22Rv1 (cell line): Measurements from ENCODE around the gene CFAP74.

Experiments used
- ZFX ChIP-seq: fragments of 450-650 bp; IDR thresholded peaks from 2 replicates; pipeline ENCODE4 v1.6.1; 2017; ENCODE audit warnings: antibody characterized with exemption, borderline replicate concordance
- TF ChIP-seq, protein P1 (sequence below): fragments of 450-650 bp; IDR thresholded peaks from 2 replicates; pipeline ENCODE4 v1.5.1; 2017; ENCODE audit warnings: mild to moderate bottlenecking

DNA sequence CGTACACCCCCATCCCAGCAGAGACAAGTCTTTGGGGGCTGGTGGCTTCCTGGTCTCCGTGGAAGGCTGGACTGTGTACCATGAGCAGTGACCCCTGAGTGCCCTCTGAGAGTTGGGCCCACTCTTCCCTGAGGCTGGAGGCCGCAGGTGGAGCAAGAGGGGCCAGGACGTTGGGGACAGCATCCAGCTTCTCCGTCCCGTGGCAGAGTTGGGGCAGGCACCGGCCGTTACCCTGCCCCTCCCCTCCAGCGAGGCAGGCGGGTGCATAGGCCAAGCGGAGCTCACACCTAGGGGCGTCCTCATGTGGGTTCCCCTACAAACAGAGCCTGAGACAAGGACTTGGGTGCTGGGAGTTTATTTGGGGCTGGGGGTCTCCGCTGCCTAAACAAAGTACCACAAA lies 29.6 kb upstream of the CFAP74 start:
- TF ChIP-seq, protein P1, sequence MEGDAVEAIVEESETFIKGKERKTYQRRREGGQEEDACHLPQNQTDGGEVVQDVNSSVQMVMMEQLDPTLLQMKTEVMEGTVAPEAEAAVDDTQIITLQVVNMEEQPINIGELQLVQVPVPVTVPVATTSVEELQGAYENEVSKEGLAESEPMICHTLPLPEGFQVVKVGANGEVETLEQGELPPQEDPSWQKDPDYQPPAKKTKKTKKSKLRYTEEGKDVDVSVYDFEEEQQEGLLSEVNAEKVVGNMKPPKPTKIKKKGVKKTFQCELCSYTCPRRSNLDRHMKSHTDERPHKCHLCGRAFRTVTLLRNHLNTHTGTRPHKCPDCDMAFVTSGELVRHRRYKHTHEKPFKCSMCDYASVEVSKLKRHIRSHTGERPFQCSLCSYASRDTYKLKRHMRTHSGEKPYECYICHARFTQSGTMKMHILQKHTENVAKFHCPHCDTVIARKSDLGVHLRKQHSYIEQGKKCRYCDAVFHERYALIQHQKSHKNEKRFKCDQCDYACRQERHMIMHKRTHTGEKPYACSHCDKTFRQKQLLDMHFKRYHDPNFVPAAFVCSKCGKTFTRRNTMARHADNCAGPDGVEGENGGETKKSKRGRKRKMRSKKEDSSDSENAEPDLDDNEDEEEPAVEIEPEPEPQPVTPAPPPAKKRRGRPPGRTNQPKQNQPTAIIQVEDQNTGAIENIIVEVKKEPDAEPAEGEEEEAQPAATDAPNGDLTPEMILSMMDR: no peak
- no peak for TF ChIP-seq ZFX
